LNCaP clone FGC (cell line): ENCODE measurements around the gene NRSN2.

ENCODE experiments used
- DNase-seq: peaks from one replicate; pipeline ENCODE4 v3.0.0-alpha.2; 2011; ENCODE audit warnings: low read depth
- H3K4me3 ChIP-seq: 2 replicates; pipeline ENCODE4 v1.5.1; 2011; ENCODE audit warnings: mild to moderate bottlenecking, low read depth, low read length, control low read depth
- CTCF ChIP-seq: IDR thresholded peaks from 2 replicates; pipeline ENCODE4 v1.5.1; 2012; ENCODE audit warnings: mild to moderate bottlenecking; ENCODE audit not compliant: control insufficient read depth, insufficient read depth; ENCODE audit errors: extremely low read depth

NRSN2 gene

GRCh38 chr20:358891-359555, 12.1 kb downstream of the NRSN2 start:
- DNase-seq = no peak
- no peak for TF ChIP-seq CTCF
- no peak overlapping the region for H3K4me3 ChIP-seq

- no peak for DNase-seq
- no peak for TF ChIP-seq CTCF
- H3K4me3 ChIP-seq = no peak overlapping the region
These were observed 14.7 kb downstream of the NRSN2 start for GRCh38 chr20:361561-361960.

- TF ChIP-seq CTCF = peak; percentile 65
- DNase-seq = peak; percentile 95
- no peak overlapping the region for H3K4me3 ChIP-seq
These were observed 15.7 kb downstream of the NRSN2 start for GRCh38 chr20:362271-363254.

- no peak for DNase-seq
- no peak for TF ChIP-seq CTCF
These were observed 16.6 kb downstream of the NRSN2 start for GRCh38 chr20:363319-364078.

GRCh38 chr20:364905-365794, 18.2 kb downstream of the NRSN2 start:
- no peak overlapping the region for H3K4me3 ChIP-seq
- no peak for TF ChIP-seq CTCF
- no peak for DNase-seq

More at GRCh38 chr20:363319-364078, 16.6 kb downstream of the NRSN2 start:
- H3K4me3 ChIP-seq = no peak overlapping the region
